Stimulated activated CD8-positive, alpha-beta memory T cell treated with anti-CD3 and anti-CD28 coated beads, Interleukin-15, amount 100 ng/mL, for 4 hours (primary cell): Measurements from ENCODE around the gene TBL1X.

Experiments used
- DNase-seq, 2 donors: peaks; one replicate each; pipeline ENCODE4 v3.0.0-alpha.2; 2020; ENCODE audit warnings: low read depth in 2 of 2

The TBL1X gene

GRCh38 chrX:9668537-9668936, 203.7 kb downstream of the TBL1X start:
- DNase-seq = no peak

- no peak for DNase-seq
These were observed 205.4 kb downstream of the TBL1X start for GRCh38 chrX:9670136-9670814.

DNA sequence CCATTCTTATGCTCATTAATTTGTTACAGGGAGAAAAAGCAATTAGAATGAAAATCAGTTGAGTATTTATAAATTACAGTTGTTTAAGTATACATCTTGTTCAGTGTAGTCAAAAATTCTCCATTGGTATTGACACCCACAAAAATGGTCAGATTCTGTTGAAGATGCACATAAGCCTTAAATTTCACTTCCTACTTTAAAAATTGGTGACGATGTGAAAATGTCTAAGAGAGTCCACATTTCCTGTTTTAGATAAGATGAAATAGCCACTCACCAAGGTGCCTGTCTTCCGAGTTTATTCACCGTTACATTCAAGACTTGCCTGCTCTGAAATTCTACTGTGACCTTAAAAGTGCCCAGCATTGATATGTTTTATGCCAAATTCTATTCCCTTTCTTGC, 207.1 kb downstream of the TBL1X start:
- no peak for DNase-seq

- DNase-seq = no peak
These were observed 211.4 kb downstream of the TBL1X start for GRCh38 chrX:9676306-9676705.

GRCh38 chrX:9676738-9677097, 211.9 kb downstream of the TBL1X start:
- no peak for DNase-seq

DNA sequence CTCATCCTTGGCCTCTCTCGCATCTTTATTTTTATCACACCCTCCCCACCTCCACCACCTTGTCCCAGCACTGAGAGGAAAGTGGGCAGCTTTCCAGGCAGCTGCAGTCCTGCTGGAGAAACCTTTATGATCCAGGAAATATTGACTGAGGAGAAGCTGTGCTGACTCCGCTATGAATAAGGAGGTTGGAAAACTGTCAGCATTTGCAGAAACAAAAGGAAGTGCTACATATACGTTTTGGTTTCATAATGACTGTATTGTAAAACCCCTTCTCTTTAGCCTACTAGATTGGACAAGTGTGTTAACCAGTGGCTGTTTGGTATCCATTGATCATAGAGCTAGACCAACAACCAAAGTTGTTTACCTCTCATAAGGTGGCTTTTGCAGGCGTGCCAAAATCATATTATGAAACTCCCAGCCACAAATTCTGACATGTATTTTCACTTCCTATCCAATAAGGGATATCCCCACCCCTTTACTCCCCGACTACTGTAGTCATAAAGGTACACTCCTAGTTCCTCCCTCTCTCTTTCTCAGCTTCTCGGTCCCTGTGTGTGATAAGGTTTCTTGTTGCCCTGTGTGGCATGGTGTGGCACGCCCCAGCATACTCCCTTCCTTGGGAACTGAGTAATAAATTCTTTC, 212.4 kb downstream of the TBL1X start:
- DNase-seq = no peak

DNA sequence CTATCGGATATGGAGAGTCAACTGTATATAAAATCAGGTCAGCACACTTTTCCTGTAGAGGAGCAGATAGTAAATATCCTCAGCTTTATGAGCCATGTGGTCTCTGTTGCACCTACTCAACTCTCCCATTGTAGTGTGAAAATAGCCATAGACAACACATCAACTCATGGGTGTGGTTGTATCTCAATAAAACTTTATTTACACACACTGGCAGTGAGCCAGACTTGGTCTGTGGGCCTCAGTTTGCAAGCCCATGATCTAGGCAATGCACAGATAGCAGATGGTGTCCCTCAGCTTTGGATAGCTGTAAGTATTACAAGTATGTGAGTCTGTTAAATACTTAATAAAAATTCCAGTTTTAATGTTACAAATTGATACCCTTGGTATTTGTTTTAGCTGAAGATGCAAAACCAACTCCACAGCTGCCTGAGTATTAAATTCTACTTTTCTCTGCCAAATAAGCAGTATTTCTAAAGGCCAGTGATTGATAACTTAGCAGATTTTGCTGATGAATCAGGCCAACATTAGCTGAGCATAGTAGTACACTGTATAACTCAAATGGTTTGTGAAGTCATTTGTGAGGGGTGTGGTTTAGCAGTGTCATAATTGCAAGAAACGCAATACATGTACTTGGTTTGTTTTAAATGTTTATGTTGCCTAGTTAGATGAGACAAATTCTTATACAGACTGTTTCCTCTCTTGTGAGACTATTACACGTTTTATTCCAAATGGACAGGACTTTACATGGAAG, 213.5 kb downstream of the TBL1X start:
- DNase-seq = no peak

DNA sequence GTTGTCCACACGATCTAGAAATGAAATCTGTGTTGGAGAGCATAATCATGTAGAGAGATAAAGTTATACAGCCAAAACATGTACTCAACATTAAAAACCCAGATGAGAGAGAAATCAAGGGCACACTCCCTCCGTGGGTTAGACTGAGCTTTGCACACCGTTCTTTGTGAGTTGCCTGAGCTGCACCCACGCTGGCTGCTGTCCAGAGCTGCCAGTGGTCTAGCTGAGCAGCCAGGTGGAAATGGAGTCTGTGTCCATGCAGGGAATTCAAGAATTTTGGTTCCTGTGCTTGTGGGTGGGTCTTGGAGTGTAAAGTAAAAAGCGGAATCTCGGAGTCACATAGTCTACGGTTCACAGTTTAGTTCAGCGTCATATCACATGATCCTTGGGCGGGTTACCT, 216.2 kb downstream of the TBL1X start:
- DNase-seq = no peak

DNA sequence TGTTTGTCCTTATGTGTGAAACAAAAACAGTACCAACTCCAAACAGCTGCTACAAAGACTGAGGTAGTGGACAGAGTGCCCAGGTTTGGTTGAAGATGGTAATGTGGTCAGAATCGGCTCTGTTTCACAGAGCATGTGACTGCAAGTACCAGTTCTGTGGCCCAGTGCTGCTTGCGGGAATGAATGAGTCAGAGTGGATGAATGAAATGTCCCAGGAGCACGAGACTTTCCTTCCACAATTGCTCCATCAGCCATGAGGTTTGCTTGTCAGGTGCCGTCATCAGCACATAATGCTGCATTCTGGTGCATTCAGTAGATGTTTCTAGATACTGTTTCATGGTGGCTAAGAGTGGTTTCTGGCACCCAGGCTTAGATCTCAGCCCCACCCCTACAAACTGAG, 216.6 kb downstream of the TBL1X start:
- DNase-seq = no peak

GRCh38 chrX:9682456-9682855, 217.6 kb downstream of the TBL1X start:
- DNase-seq = no peak

DNA sequence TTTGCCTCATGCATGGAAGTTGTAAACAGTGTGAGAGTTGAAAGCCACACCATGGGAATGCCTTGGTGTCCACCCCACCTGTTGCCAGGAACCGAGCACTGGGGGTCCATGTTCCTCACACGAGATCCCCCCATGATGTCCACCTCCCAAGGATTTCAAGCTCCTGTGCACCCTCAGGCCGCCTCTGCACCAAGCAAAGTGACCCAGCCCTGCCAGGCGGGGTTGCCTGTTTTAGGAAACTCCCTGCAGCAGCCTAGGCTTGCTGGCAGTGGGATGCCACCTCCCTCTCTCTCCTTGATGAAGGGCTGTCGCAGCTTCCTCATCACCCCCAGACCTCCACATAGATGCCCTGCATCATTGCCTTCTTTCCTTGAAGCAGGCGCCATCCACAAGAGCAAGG, 218.0 kb downstream of the TBL1X start:
- no peak for DNase-seq

- DNase-seq = no peak
These were observed 218.5 kb downstream of the TBL1X start for GRCh38 chrX:9683350-9683749.

DNA sequence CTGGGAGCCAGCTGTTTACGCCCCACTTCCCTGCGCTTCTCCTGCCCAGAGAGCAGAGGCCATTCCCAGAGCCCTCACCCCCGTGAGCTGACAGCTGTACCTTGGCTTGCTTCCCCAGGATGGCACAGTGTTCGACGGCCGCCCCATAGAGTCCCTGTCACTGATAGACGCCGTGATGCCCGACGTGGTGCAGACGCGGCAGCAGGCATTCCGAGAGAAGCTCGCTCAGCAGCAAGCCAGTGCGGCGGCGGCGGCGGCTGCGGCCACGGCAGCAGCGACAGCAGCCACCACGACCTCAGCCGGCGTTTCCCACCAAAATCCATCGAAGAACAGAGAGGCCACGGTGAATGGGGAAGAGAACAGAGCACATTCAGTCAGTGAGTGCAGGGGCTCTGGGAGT, 223.0 kb downstream of the TBL1X start:
- DNase-seq = no peak

DNA sequence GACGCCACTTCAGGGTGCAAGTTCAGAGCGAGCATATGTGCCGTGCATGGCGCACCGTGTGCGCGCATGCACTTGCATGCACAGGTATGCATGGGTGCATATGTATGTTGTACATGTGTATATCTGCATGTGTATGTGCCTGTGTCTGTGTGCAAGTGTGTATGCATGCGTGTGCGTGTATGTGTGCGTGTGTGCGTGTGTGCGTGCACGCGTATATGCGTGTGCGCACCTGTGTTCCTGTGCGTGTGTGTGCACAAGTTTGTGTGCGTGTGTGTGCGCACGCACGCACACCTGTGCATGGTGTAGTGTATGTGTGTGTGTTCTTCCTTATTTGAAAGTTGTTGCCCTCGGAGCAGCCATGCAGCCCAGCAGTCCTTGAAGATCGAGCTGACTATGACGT, 224.0 kb downstream of the TBL1X start:
- no peak for DNase-seq

GRCh38 chrX:9690046-9690445, 225.2 kb downstream of the TBL1X start:
- DNase-seq = no peak

GRCh38 chrX:9693307-9694001, 228.6 kb downstream of the TBL1X start:
- DNase-seq = no peak

DNA sequence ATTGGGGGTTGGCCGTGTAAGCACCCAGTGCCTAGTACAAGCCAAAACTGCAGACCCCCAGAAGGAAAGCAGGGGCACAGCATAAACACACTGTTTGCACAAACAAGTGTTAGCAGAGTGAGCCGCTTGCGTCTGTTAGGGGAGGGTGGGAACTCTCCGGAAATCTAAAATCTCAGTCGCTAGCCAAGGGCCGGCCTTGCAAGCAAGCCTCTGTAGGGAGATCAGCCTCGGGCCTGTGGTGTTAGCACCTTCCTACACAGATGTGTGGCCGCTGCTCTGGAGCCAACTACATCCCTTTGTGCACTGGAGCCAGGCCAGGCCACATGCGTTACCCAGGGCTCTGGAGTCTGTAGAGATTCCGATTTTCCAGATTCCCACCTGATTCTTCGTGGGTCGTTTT, 233.7 kb downstream of the TBL1X start:
- DNase-seq = no peak

DNA sequence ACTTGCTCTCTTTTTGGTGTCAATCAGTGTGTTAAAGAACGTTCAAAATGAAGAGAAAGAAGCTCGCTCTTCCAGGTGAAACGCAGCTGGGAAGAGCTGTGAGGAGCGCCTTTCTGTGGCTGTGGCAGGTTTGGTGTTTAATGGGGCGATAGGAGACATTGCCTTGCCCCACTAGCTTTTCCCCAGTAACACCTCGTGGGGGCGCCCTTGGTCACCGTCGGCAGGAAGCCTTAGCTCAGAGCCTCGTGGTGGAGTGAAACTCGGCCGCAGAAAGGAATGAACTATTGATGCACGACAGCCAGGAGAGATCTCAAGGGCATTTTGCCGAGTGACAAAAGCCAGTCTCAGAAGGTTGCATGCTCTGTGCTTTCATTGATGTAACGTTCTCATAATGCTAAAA, 235.7 kb downstream of the TBL1X start:
- DNase-seq = no peak

DNA sequence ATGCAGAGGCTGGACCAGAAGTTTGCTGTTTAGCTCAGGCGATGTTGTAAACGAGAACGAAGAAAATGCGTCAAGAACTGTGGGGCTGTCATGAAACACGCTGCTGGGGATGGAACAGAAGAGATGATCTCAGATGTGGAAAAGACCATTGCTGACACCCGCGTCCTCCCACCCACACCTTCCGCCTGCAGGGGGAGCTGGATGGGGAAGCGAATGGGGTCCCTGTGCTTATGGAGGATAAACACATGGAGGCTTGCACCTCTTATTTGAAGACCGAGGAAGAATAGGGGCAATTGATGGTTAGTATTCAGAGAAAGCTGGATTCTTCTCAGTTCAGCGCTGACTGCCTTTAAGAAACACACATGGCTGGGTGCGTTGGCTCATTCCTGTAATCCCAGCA, 236.9 kb downstream of the TBL1X start:
- DNase-seq = no peak

DNA sequence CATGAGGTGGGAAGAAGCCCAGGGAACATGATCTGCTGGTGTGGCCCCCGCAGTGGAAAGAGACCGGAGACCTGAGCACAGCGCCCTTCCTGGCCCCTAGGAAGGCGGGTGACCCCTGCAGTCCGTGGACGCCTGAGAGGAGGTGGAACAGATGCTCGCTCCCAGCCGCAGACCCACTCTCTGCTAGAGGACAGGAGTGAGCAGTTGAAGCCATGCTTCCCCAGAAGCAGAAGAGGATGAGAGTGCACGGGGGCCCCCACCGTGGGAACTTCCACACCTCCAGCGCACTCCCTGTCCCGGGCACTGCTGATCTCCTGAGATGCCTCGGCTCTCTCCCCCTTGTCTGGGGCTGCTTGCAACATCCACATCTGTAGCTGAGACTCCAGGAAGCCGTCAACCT, 238.5 kb downstream of the TBL1X start:
- DNase-seq = no peak

DNA sequence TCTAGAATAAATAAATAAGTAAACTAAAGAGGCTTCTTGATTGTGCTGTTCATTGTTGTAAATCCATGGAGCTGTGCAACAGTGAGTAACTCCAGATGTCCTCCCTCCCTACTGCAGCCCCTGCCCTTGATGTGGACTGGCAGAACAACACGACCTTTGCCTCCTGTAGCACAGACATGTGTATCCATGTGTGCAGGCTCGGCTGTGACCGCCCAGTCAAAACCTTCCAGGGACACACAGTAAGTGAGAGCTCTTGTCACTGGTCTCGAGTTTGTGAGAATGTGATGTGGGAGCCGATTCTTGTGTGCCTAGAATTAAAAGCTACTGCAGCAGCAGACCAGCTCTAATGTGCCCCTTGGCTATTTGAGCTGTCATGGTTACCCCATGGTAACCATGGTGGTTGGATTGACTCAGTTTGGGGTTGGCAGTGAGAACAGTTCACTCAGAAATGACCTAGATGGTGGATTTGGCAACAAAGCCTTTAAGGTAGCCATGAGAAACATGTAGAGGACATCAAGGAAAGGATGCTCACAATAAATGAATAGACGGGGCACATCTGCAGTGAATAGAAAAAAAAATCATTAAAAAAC, 240.1 kb downstream of the TBL1X start:
- no peak for DNase-seq

DNA sequence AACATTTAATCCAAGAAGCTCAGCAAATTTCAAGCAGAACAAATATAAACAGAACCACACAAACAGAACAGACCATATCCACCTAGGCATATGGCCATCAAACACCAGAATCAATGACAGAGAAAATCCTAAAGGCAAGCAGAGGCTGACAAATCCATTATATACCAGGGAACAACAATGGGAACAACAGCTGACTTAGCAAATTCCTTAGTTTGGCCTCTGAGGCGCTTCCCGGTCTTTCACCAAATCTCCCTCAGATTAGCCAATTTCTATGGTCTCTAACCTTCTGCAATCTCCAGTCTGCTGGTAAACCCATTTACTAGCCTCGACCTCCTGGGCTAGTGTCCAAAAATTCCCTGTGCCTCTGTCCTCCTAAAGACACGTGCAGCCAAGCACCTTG, 241.6 kb downstream of the TBL1X start:
- DNase-seq = no peak
